GM19438 (cell line): ENCODE measurements around the gene PRR4.

ENCODE experiments used
- ATAC-seq: cut with Tn5 transposase; IDR thresholded peaks from one replicate; pipeline ENCODE4 v1.9.1; 2021; ENCODE audit warnings: low read depth; ENCODE audit not compliant: unreplicated experiment

The PRR4 gene, protein sequence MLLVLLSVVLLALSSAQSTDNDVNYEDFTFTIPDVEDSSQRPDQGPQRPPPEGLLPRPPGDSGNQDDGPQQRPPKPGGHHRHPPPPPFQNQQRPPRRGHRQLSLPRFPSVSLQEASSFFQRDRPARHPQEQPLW

DNA sequence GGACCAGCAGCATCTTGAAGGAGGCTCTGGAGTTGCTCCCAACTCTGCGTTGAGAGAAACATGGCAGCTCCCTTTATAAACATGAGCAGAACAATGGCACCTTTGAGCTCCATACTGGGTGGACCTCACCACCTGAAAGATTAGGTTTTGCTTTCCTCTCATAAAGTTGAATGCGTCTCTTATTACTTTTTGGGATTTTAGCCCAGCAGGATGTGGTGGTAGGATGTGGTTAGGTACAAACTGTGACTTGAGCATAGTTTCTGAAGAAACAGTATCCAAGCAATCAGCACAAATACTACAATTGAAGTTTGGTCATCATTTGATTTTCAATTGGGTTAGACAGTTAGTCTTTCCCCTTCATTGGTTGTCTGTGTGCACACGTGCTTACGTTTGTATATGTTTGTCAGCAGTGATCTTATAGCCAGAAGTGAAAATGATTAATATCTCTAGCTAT is at the start of gene PRR4:
Gene PRR4 (minus strand): TSS at position 51 of the 454 bp plus-strand sequence. CDS start 38 bp downstream, at position 13.
- no peak for ATAC-seq

DNA sequence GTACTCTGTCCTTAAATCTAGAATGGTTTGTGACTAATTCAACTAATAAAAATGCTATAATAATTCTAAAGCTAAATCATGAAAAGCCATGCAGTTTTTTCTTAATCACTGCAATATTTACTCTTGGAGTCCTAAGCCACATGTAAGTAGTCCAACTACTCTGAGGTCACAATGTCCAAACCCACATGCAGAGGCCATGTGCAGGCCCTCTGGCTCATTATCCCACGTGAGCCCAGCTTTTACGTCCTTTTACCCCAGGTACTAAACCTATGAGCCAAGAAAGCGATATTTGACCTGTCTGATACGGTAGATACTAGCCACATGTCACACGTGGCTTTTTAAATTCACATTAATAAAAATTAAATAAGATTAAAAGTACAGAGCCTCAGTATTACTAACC is 47.6 kb upstream of the PRR4 start:
- ATAC-seq: no peak

DNA sequence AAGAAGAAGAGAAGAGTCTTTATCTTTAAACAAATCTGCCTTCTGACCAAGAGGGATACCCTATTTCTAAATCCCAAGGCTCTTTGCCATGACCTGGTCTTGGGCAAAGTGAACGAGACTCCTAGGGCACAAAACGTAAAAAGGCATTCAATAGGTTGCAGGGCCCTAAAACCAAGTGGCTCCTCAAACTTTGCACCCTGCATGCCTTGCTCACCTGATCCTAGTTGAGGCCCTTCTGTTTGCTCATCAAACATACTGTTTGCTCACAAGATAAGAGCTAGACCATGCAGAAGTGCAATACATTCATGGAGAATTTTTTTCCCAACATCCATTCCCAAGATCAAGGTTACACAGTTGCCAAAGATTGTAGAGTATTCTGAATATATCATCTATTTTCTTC is 42.7 kb upstream of the PRR4 start:
- ATAC-seq: no peak

DNA sequence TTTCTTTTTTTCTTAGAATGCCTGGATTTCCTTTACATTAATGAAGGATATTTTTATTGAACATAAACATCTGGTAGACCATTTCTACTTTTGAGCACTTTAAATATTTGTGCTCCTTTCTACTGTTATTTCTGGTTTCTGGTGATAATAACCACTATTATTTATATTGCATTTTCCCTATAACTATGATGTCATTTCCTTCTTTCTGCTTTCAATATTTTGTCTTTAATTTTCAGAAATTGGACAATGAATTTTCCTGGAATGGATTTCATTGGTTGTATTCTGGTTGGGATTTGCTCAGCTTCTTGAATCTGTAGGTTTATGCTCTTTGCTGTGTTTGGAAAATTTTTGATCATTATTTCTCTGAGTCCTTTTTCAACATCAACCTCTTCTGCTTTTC is 40.0 kb upstream of the PRR4 start:
- ATAC-seq: no peak

DNA sequence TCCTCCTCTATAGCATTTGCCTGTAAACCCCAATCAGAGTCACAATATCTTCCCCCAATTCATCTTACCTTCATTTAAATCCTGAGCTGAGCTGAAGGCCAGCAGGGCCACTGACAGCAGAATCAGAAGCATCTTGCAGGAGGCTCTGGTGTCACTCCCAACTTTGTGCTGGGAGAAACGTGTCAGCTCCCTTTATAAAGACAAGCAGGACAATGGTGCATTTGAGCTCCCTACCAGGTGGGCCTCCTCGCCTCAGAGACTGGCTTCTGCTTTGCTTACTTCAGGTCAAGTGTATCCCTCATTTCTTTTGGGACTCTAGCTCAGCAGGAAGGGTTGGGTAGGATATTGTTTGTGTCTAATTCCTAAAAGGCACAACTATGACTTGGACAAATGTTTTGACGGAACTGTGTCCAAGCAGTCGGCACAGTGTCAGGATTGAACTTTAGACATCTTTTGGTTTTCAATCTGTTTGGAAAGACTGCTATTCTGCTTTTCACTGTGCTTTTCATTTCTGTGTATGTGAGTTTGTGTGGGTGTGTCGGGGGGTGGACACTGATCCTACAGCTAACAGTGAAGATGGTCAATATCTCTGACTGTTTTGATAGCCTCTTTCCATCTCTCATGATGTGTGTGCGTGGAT is 34.9 kb upstream of the PRR4 start, which contains the start of gene PRH1:
Gene PRH1 (minus strand): TSS at position 170 of the 640 bp plus-strand sequence. CDS start 38 bp downstream, at position 132.
- ATAC-seq: no peak

DNA sequence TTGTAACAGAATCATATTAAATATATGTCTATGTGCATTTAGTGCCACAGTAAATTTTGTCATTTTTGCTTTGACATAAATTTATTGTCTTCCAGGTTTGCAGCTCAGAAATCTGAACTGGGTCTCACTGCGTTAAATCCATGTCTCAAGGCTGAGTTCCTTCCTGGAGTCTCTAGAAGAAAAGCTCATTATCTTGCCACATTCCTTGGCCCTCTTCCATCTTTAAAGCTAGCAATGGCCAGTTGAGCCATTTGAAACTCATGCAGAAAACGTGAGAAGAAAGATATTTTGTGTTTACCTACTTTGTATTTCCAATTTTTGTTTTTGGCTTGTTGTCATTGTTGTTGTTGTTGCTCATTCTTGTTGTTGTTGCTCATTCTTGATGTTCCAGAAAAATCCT is 24.1 kb upstream of the PRR4 start:
- ATAC-seq: no peak

DNA sequence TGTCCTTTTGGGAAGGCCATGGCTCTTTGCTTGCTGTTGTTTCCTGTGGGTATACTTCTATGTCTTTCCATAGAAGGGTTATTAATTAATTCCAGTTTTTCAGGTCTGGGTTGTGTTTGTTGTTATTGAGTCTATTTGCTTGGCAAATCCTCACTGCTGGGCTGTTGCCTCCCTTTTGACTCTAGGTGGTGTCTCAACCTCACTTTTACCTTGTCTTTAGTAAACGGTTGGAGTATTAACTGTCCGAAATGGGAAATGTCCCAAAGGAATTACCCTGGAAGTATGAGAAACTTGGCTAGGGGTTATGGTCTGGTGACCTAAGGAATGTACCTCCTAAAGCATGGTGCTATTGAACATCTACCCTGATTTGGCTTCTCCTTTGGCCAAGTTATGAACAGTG is 18.1 kb upstream of the PRR4 start:
- no peak for ATAC-seq

DNA sequence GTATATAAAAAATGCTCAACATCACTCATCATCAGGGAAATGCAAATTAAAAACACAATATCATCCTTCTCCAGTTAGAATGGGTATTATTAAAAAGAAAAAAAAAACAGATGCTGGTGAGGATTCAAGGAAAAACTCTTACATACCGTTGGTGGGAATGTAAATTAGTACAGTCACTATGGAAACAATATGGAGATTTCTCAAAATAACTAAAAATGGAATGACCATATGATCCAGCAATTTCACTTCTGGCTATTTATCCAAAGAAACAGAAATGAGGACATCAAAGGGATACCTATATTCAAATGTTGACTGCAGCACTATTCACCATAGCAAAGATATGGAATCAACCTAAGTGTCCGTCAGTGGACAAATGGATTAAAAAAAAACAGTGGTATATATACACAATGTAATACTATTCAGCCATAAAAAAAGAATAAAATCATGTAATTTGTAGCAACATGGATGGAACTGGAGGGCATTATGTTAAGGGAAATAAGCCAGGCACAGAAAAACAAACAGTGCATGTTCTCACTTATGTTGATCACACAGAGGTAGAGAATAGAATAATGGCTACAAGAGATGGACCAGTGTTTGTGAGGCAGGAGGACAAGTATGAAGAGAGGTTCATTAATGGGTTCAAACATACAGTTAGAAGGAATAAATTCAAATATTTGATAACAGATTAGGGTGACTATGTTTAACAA is 14.4 kb upstream of the PRR4 start:
- ATAC-seq: no peak

DNA sequence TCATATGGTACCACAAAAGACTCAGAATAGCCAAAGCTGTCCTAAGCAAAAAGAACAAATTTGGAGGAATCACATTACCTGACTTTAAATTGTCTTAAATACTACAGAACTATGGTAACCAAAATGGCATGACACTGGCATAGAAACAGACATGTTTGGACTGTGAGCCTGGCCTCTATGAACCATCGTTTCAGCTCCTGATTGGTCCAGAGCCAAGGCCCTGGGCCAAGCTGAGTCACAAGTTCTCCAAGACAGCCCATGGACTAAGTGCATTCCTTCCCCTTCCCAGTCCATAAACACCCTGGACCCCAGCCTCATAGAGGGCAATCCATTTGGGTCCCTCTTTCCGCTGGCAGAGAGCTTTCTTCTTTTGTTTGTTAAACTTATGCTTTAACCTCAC is 12.1 kb upstream of the PRR4 start:
- ATAC-seq: no peak

DNA sequence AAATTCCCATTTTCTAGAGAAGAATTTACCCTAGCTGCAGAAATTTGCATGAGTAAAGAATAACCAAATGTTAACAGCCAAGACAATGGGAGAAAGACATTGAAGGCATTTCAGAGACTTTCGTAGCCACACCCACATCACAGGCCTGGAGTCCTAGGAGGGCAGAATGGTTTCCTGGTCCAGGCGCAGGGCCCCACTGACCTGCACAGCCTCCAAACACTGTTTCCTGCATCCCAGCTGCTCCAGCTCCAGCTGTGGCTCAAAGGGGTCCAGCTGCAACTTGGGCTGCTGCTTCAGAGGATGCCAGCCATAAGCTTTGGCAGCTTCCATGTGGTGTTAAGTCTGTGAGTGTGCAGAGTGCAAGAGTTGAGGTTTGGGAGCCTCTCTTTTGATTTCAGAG is 6.5 kb upstream of the PRR4 start:
- ATAC-seq: no peak

DNA sequence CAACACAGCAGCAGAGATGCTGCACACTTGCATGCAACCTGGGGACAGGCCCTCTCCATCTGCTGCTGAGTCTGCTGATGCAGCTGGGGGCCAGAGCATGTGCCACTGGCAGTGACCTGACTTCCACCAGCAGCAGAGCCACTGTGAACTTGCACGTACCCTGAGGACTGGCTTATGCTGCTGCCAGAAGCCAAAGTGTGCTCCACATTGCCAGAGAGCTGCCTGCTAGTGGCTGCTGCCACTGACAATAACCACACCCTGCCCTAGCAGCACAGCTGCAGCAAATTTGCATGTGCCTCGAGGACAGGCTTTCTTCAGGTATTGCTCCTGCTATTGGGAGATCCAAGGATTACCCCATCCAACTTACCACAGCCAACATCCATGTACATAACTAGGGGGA is 4.5 kb upstream of the PRR4 start:
- ATAC-seq: no peak

DNA sequence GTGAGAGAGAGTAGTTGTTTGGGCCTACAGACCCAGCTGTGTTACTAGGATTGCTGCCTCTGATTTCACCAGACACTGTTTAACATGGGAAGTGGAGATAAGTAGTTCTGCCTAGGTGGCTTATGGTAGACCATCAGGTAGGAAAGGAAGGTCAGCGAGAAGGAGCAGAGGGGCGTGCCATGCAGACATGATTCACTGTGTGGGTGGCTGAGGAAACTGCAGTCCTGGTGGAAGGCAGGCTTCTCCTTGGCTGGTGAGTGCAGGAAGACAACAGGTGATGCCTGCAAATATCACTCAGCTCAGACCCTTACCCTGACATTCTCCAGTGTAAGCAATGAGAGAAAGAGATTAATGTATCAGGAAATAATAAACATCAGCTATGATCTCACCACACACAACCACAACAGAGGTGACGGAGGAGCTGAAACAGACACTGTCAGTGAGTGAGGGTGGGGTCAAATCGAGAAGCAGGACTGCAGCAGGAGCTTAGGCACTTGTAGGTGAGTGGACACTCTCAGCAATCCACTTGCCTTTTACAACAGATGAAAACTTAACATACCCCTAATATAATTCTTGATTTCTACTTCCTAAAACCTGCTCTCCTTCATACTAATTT is 2.1 kb upstream of the PRR4 start:
- ATAC-seq: no peak

DNA sequence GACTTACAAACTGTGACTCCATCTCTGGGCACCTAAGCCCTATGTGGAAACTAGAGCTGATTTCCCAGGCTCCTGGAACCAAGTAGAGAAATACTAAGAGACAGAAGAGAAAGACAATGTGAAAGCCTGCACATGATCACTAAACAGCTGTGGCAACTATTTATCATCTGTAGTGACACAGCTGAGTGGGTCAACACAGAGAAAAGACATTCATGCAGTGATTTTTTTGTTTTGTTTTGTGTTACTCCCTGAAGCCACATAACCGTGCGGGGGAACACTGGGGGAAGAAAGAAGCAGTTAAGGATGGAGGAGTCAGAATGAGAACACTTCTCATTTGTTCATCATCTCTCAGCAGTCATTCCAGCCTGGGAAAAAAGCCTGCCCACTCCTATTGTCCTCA is 1.5 kb downstream of the PRR4 start:
- no peak for ATAC-seq

DNA sequence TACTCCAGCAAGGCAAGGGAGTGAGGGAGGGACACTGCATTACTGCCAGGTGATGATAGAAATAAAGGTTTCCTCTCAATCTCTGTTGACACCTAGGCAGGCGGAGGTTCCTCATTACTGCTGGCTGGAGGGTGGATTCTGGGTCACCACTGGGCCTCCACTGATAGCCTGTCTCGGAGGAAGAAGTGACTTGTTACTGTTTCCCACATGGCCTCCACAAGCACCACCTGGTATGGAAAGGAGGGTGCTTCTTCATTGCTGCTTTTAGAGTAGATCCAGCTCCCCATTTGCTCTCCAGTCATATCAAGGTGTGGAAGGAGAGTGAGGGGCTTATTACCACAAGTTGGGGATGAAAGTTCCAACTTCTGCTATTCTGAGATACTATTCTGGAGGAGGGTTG is 6.4 kb downstream of the PRR4 start:
- ATAC-seq: no peak

DNA sequence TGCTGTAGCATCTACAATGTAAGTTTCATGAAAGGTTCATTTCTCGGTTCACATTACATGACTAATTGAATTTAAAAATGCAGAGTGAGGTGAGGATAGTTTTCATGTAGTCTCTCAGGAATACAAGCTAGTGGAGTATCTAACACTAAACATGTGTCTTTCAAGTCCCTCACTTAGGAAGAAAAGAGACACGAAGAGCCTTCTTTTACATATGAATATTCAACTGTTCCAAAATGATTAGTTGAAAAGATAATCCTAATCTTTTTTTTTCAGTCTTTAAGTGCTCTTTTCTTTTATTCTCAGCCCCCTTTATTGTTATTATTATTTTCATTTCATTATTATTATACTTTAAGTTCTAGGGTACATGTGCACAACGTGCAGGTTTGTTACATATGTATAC is 10.8 kb downstream of the PRR4 start:
- ATAC-seq: no peak

DNA sequence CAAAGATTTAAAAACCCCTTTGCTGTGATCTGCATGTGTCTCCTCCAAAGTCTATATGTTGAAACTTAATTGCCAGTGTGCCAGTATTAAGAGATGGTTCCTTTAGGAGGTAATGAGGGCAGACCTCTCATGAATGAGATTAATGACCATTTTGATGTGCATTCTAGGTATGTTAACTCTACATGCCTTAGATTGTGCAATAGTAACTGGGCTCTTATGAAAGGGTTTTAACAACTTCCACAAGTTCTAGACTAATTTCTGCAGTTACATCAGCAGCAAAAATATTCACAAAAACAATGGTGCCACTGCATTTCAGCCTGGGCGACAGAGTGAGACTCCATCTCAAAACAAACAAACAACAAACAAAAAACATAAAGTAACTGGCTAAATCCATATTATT is 19.3 kb downstream of the PRR4 start:
- no peak for ATAC-seq

DNA sequence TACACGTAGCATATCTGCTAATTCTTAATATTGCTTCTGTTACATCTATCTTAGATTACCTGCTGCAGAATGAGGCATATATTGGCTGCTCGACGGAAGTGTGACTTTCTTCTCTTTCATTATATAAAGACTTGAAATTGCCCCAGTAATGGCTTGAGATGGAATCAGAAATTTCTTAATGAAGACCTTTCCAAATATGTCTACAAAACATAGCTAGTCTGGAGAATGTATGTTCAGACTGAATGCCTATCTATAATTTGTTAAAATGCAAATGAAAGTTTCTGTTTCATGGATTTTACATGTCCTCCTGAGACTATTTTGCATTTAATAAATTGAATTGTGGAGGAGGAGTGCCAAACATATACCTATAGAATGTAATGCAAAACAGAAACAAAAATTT is 23.0 kb downstream of the PRR4 start, which contains the start of gene TAS2R10:
Gene TAS2R10 (minus strand): TSS at position 101 of the 400 bp plus-strand sequence. CDS start 89 bp downstream, at position 12.
- ATAC-seq: no peak

DNA sequence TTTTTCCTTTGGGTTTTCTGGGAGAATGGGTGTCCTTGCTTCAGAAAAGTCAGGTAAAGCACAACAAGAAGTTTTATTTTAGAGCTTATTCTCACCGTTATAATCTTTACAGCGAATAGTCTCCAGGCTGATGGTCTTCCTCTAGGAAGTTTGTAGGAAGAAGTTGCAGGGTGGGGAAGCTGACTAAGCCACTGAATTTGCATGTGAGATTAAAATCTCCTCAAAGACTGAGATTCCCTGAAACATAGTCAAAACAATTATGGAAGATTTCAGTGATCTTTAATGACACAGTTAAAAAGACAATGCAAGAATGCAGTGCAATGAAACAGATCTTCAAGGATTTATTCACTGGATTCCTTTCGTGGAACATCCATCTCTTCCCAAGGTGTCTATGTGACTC is 24.3 kb downstream of the PRR4 start:
- ATAC-seq: no peak

DNA sequence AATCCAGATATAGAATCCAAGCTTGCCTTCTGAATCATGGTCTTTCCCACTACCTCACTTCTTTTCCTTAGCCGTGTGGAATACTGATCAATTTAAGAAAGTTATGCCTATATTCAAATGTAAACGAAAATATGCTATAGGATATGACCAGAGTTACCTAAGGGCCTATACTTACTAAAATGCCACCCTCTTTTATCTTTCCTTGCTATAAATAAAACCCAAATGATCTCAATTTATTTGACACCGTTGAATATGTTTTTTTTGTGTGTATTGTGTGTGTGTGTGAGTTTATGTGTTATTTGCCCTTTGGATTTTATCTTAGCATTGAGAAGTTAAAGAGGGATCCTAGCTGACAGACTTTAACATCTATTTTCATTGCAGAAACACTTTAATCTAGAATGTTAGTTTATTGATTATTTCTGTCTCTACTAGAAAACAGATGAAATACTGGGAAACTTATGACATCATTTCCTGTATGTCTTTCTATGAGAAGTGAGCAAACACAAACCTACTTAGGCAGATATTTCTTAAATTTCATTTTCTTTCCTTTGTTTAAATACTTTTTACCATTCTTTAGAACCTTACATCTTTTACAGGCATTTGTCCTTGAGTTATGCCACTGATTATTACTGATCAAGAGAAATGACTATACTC is 37.3 kb downstream of the PRR4 start:
- ATAC-seq: no peak

DNA sequence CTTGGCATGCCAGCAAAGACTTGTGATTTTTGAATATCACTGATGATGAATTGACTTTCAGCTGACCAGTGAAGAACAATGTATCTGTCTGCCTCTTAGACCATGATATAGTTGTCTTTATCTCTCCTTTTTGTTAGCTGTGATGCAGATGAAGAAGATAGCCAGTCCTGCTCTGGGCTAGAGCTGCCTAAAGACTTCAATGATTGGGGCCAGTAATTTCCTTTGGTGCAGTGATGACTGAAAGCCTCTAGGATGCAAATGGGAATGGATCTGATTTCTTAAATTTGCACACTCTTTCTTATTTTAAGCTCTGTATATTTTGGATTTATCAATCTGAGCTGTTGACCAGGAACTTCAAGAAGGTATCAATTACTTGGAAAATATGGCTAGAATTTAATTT is 39.2 kb downstream of the PRR4 start, which contains the start of gene TAS2R9:
Gene TAS2R9 (minus strand): TSS at position 101 of the 400 bp plus-strand sequence. CDS start 93 bp downstream, at position 8.
- ATAC-seq: no peak

DNA sequence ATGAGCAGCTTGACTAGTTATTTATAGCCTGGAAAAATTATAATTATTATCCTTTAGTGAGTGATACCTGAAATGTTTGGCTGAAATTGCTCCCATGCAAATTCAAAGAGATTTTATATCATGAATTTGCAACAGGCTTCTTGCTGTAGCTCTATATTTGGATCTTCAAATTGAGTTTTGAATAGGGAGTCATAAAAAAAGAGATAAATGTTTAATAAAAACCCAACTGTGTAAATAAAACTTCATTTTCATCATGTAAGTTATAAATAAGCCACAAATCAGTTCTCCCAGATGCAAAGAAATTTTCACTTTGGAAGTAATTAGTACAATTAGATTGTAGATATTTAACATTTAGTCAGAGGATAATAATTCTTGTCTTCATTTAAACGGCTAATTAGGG is 42.1 kb downstream of the PRR4 start, which contains the start of gene TAS2R8:
Gene TAS2R8 (minus strand): TSS at position 101 of the 400 bp plus-strand sequence. CDS start 306 bp downstream, outside the sequence.
- ATAC-seq: no peak
